GM06990 (cell line): ENCODE results near the gene XAGE1B.
"Not testable (repeated sequence)": the region's sequence is repeated elsewhere in the genome, so short reads cannot be mapped to it uniquely, and the experiment has no call there.

Source experiments
- DNase-seq: peaks from one replicate; pipeline ENCODE4 v3.0.0-alpha.2; 2011; ENCODE audit not compliant: insufficient read length; ENCODE audit errors: extremely low read depth
- H3K27me3 ChIP-seq: replicated peaks from 2 replicates; pipeline ENCODE4 v1.6.0; 2011; ENCODE audit warnings: low read length; ENCODE audit not compliant: control insufficient read depth, insufficient read depth
- H3K36me3 ChIP-seq: 2 replicates; pipeline ENCODE4 v1.5.1; 2011; ENCODE audit warnings: low read length; ENCODE audit not compliant: control insufficient read depth, insufficient read depth
- H3K4me3 ChIP-seq: replicated peaks from 2 replicates; pipeline ENCODE4 v1.5.1; 2011; ENCODE audit warnings: low read depth, mild to moderate bottlenecking, control low read depth, low read length
- CTCF ChIP-seq: IDR thresholded peaks from 2 replicates; pipeline ENCODE4 v1.5.1; 2011; ENCODE audit warnings: low read length, control low read depth, mild to moderate bottlenecking, inconsistent platforms; ENCODE audit not compliant: insufficient read depth, poor library complexity, severe bottlenecking

XAGE1B gene

GRCh38 chrX:52516987-52517325 is at the start of gene XAGE1B:
Gene XAGE1B (minus strand): TSS chrX:52517063. CDS start chrX:52515527, 1,536 bp downstream.
- H3K27me3 ChIP-seq, H3K36me3 ChIP-seq, DNase-seq, H3K4me3 ChIP-seq: not testable (repeated sequence)

GRCh38 chrX:52563105-52563504 is 46.2 kb upstream of the XAGE1B start:
- TF ChIP-seq CTCF = no peak

DNA sequence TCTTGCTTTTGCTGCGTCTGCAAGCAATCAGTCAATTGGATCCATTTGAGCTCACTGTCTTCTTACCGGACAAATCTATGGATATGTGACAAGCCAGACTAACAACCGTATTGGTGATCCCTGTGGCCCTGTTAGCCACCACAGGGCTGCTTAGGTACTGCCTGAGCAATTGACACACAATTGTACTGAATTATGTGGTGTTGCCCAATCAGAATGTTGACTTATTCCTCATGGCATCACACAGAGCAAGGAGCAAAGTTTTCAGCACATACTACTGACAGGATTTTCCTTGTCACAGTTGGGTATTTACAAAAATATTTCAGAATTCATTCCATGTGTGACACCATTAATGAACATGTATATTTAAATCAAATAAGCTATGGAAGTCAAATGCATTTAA is 41.3 kb upstream of the XAGE1B start:
- no peak overlapping the region for H3K4me3 ChIP-seq
- H3K27me3 ChIP-seq = no peaks in the 10 kb centered on the region
- no peaks in the 10 kb centered on the region for H3K36me3 ChIP-seq
- no peak for TF ChIP-seq CTCF
- DNase-seq = no peak

More at GRCh38 chrX:52563105-52563504, 46.2 kb upstream of the XAGE1B start:
- no peaks in the 10 kb centered on the region for H3K27me3 ChIP-seq
- no peak overlapping the region for H3K4me3 ChIP-seq
- H3K36me3 ChIP-seq = no peaks in the 10 kb centered on the region
- DNase-seq = no peak

GRCh38 chrX:52556741-52557140 is 39.9 kb upstream of the XAGE1B start:
- H3K27me3 ChIP-seq = no peaks in the 10 kb centered on the region
- H3K36me3 ChIP-seq = no peaks in the 10 kb centered on the region
- no peak overlapping the region for H3K4me3 ChIP-seq
- no peak for TF ChIP-seq CTCF
- DNase-seq = no peak

- Histone ChIP-seq H3K27me3 (no peaks in the 10 kb centered on the region), H3K36me3 (no peaks in the 10 kb centered on the region), H3K4me3 (no peak overlapping the region)
- TF ChIP-seq CTCF = no peak
- DNase-seq = no peak
Observed at GRCh38 chrX:52553995-52554642, 37.3 kb upstream of the XAGE1B start.

GRCh38 chrX:52548769-52549168 is 31.9 kb upstream of the XAGE1B start:
- H3K27me3 ChIP-seq, H3K4me3 ChIP-seq, DNase-seq, H3K36me3 ChIP-seq: not testable (repeated sequence)
